Prostate gland (tissue), 2 donors: ENCODE data around the gene KRT77. TPM values are rescaled to one million over a fixed set of nuclear protein-coding genes. Genes with fewer than 3 reads are reported as not detected.

Experiments used
- DNase-seq: peaks from one replicate; pipeline ENCODE4 v3.0.0-alpha.2; 2019; ENCODE audit warnings: low spot score
- H3K27ac ChIP-seq, 2 donors: fragments of 200-600 bp; sonication (generic); 2 replicates each; pipeline ENCODE4 v1.5.1; 2017 to 2019
- H3K27me3 ChIP-seq: fragments of 200-600 bp; sonication (generic); replicated peaks from 2 replicates; pipeline ENCODE4 v1.5.1; 2019; ENCODE audit not compliant: insufficient read depth
- H3K36me3 ChIP-seq, 2 donors: fragments of 200-600 bp; sonication (generic); 1 replicate in 1 of 2; 2 replicates in 1 of 2; pipeline versions ENCODE4 v1.5.1 to v1.8.1; 2017 to 2019
- H3K4me1 ChIP-seq: fragments of 200-600 bp; sonication (generic); replicated peaks from 2 replicates; pipeline ENCODE4 v1.5.1; 2019
- H3K4me3 ChIP-seq, 2 donors: fragments of 200-600 bp; sonication (generic); 2 replicates each; pipeline ENCODE4 v1.5.1; 2017 to 2019
- H3K9me3 ChIP-seq: fragments of 200-600 bp; sonication (generic); 2 replicates; pipeline ENCODE4 v1.5.1; 2017
- CTCF ChIP-seq, 4 experiments: fragments of 200-600 bp in 2 of 4; fragments of 450-650 bp in 2 of 4; sonication (generic) in 2 of 4; IDR thresholded peaks; 1 replicate in 3 of 4; 2 replicates in 1 of 4; pipeline ENCODE4 v1.5.1; 2016 to 2019; ENCODE audit warnings: antibody characterized with exemption in 4 of 4, mild to moderate bottlenecking in 2 of 4, moderate library complexity in 2 of 4
- POLR2A ChIP-seq: fragments of 450-650 bp; IDR thresholded peaks from one replicate; pipeline ENCODE4 v1.6.1; 2016; ENCODE audit warnings: antibody characterized with exemption, mild to moderate bottlenecking
- POLR2AphosphoS5 ChIP-seq: sonication (generic); formaldehyde crosslinking; IDR thresholded peaks from one replicate; pipeline ENCODE4 v1.6.1; 2017; ENCODE audit warnings: antibody characterized with exemption
- WGBS: methylation state at CpG from one replicate; pipeline ENCODE4 v1.1.5; 2018; 5-methylcytosine and 5-hydroxymethylcytosine counted together
- intact Hi-C: fragments of 100-400 bp; cut with DNase I; formaldehyde crosslinking; loops from one replicate; pipeline ENCODE4 v1.14.2; 2022
- total RNA-seq, 2 donors: library from RNA; depleted of rRNA; stranded (reverse); fragments of >200 nt; gene quantifications; one replicate each; pipeline ENCODE4 v1.1.0, GENCODE V29; 2016

The KRT77 gene
- total RNA-seq, 2 donors from 2014 or later = 0.09 to 0.57 TPM

DNA sequence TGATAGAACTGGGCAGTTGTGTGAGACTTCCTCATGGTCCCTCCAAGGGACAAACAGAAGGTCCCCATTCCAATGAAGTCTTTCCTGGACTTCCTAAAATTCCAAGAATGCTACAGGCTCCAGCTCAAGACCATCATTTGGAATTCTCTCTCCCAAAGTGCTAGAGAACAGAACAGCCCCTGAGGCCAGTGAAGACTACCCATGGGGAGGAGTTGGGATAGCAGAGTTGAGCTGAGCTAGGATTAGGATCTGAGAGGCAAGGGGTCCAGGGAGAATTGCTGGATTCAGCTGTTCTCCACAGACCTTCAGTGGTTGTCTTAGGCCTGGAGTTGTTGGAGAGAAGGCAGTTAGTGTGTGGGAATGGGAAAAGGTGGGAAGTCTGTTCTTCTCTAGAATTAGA is 33.9 kb downstream of the KRT77 start:
- intact Hi-C loops = no loop called here
- DNase-seq = no peak
- H3K9me3 ChIP-seq = no peaks in the 10 kb centered on the region
- TF ChIP-seq POLR2AphosphoS5 = no peak
- no peak for TF ChIP-seq POLR2A
- TF ChIP-seq CTCF (IDR thresholded peaks at IDR 0.05) = no peak
- no peak overlapping the region for H3K27ac ChIP-seq
- H3K4me1 ChIP-seq = no peaks in the 10 kb centered on the region
- H3K27me3 ChIP-seq = peaks cover 8% of the 10 kb centered on the region
- H3K4me3 ChIP-seq = no peak overlapping the region
- H3K36me3 ChIP-seq = no peaks in the 10 kb centered on the region

DNA sequence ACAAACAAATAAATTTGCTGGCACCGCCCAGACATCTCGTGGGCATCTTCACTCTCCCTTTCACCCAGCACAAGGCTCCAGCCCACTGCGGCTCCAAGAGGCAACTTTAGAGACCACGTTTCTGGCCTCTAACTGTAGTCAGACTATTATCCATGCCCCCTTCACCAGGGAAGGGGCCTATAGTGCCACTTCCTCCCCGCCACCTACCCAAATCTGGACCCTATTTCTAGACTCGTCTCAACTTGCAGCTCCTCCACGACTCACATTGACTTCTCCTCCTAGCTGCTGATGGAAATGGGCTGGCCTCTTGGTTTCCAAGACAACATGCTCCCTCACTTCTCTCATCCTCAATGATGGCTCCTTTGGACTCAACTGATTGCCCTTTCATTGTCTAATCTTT is 35.4 kb downstream of the KRT77 start:
- no peak for TF ChIP-seq CTCF (IDR thresholded peaks at IDR 0.05)
- no peak for TF ChIP-seq POLR2A
- no peak for TF ChIP-seq POLR2AphosphoS5
- peaks cover 8% of the 10 kb centered on the region for H3K27me3 ChIP-seq
- WGBS = 69% methylated on average over 7 of the region's 7 CpGs
- no peaks in the 10 kb centered on the region for H3K4me1 ChIP-seq
- intact Hi-C loops = no loop called here
- H3K4me3 ChIP-seq = no peak overlapping the region
- DNase-seq = no peak
- H3K27ac ChIP-seq = no peak overlapping the region
- no peaks in the 10 kb centered on the region for H3K36me3 ChIP-seq
- H3K9me3 ChIP-seq = no peaks in the 10 kb centered on the region

DNA sequence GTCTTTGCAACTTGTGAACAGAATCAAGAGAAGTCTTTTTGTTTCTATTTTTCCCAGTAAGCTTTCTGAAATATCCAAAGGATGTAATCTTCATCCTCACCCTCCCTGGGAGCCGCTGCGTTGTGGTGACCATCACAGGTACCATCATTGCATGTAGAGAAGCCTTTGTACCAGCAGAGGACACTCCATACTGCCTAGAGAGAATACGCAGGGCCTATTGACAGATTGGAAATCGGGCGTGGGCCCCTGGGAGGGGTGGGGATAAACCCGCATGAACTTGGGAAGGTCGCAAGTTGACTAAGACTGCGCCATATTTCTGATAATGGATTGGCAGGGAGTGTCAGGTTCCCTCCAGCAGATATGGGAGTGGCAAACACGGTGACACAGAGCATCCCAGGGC is 35.8 kb downstream of the KRT77 start:
- H3K36me3 ChIP-seq = no peaks in the 10 kb centered on the region
- no peaks in the 10 kb centered on the region for H3K9me3 ChIP-seq
- 73% methylated on average over 9 of the region's 9 CpGs for WGBS
- no peak for DNase-seq
- intact Hi-C loops = no loop called here
- no peak for TF ChIP-seq POLR2A
- TF ChIP-seq CTCF (IDR thresholded peaks at IDR 0.05) = no peak
- no peak for TF ChIP-seq POLR2AphosphoS5
- H3K4me3 ChIP-seq = no peak overlapping the region
- no peak overlapping the region for H3K27ac ChIP-seq
- peaks cover 8% of the 10 kb centered on the region for H3K27me3 ChIP-seq
- H3K4me1 ChIP-seq = no peaks in the 10 kb centered on the region

GRCh38 chr12:52666471-52666870 is 36.9 kb downstream of the KRT77 start:
- H3K27ac ChIP-seq = no peak overlapping the region
- H3K27me3 ChIP-seq = peaks cover 8% of the 10 kb centered on the region
- H3K4me1 ChIP-seq = no peaks in the 10 kb centered on the region
- TF ChIP-seq CTCF (IDR thresholded peaks at IDR 0.05) = no peak
- no peak for TF ChIP-seq POLR2A
- TF ChIP-seq POLR2AphosphoS5 = no peak
- WGBS = 85% methylated on average over 3 of the region's 3 CpGs
- H3K9me3 ChIP-seq = no peaks in the 10 kb centered on the region
- no peak for DNase-seq
- intact Hi-C loops = no loop called here
- no peak overlapping the region for H3K4me3 ChIP-seq
- H3K36me3 ChIP-seq = no peaks in the 10 kb centered on the region

DNA sequence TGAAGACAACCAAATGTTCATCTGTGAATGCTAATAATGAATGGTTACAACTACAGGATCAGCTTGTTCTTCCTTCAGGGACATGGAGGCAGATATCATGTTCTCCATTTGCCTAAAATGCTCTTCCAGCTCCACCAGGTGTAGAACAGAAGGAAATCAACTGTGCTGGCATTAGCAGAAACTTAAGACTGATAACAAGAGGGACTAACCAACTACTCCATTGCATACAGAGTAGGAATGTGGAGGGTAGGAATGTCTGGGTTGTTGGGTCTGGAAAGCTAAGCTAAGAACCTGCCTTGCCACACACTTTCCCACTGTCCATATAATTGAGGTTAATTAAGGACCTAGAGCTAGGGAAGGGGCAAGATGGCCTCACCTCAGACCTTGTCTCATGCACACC is 39.9 kb downstream of the KRT77 start:
- intact Hi-C loops = no loop called here
- Histone ChIP-seq H3K9me3 (no peaks in the 10 kb centered on the region), H3K4me3 (no peak overlapping the region), H3K27me3 (peaks cover 8% of the 10 kb centered on the region), H3K27ac (no peak overlapping the region), H3K36me3 (no peaks in the 10 kb centered on the region), H3K4me1 (no peaks in the 10 kb centered on the region)
- TF ChIP-seq POLR2AphosphoS5 = no peak
- TF ChIP-seq CTCF (IDR thresholded peaks at IDR 0.05) = no peak
- no peak for TF ChIP-seq POLR2A
- DNase-seq = no peak
